Hepatocyte (in vitro differentiated cells): Measurements from ENCODE around the gene ILF3.

ENCODE experiments used
- CTCF ChIP-seq: fragments of 200-600 bp; sonication (generic); IDR thresholded peaks from 2 replicates; pipeline ENCODE4 v1.5.1; 2016; ENCODE audit warnings: antibody characterized with exemption, mild to moderate bottlenecking; ENCODE audit not compliant: poor library complexity
- EZH2phosphoT487 ChIP-seq: fragments of 200-600 bp; sonication (generic); IDR thresholded peaks from one replicate; pipeline ENCODE4 v1.6.1; 2018; ENCODE audit warnings: antibody characterized with exemption, mild to moderate bottlenecking, low read depth, moderate library complexity; ENCODE audit not compliant: unreplicated experiment, severe bottlenecking

- TF ChIP-seq EZH2phosphoT487: no peak
- no peak for TF ChIP-seq CTCF
These were observed 76.8 kb downstream of the ILF3 start for GRCh38 chr19:10730932-10731331.
